Measurements from ENCODE around the gene ING5.
"Not testable (repeated sequence)": the region's sequence is repeated elsewhere in the genome, so short reads cannot be mapped to it uniquely, and the experiment has no call there.

Gene ING5

GRCh38 chr2:241720099-241720498 lies 18.3 kb downstream of the ING5 start:
- DNase-seq, result no peak

- DNase-seq, result no peak
These were observed 18.7 kb downstream of the ING5 start for GRCh38 chr2:241720560-241720959.

DNA sequence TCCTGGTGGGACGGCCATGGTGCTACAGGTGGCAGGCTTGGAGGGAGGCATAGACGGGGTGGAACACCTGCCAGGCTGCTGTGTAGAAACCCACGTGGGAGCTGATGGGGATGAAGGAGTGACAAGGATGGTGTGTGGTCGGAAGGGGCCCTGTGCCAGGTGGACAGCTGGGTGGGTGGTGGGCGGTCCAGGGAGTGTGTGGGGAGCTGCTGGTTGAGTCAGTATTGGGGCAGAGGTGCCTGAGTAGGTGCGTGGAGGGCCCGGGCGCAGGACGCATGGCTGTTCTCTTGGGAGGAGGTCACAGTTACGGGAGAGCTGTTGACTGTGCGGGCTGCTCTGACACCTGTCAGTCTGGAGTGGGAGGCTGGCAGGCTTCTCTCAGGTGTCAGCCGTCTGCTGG lies 20.0 kb downstream of the ING5 start:
- no peak for DNase-seq

GRCh38 chr2:241722896-241723454 lies 21.1 kb downstream of the ING5 start:
- no peak for DNase-seq

GRCh38 chr2:241724259-241724974 lies 22.6 kb downstream of the ING5 start:
- no peak for DNase-seq

DNA sequence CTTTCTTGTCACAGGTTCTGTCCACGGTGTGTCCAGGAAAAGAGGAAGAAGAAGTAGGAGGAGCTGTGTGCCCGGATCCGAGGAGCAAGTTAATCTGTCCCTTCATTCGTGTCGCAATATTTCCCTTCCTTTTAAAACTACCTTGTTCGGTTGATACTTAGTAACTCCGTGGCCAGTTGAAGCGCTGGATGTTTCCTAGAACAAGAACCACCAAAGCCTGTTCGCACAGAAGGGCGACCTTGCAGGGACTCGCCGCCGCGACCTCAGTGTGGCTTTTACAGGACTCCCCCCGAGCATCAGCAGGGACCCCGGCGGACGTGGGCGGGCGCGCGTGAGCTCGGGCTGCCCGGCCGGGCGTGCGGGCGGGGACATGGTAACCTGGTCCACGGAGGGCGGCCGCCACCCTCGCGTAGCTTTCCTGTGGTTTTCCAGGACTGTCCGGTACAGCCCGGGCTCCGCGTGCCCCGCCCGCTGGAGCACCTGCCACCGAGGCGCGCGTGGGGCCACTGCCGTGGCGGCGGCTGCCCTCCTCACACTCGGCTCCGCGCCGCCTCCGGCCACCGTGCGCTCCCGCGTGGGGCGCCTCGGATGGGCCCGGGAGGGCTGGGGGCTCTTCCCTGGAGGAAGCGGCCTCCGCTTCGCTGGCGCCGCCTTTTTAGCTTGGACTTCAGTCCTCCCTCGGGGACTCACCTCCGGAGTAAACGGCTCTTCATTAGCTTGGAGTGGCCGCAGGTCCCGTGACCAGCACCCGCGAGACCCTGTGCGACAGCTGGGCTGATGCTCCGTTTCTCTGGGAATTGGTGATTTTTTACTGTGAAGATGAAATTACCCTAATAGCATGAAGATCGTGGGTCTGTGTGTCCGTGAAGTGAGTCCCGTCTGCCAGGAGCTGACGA lies 23.4 kb downstream of the ING5 start:
- DNase-seq, result no peak

GRCh38 chr2:241726459-241726858 lies 24.6 kb downstream of the ING5 start:
- no peak for DNase-seq

DNA sequence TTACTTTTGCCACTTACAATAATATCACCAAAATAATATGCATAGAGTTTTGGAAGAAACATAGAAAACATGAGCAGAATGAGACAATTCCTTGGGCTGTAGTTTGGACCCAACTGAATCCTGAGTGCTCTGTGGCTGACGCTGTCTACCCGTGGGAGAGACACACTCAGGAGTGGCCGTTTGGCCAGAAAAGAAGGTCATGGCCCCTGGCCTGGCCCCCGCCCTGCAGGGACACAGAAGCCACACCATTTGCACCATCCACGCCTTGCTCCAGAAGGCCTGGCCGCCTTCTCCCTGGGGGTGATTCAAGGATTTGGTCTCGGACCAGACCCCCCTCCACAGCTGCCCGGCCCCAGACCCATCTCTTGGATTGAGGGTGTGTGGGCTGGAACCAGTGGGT lies 26.2 kb downstream of the ING5 start:
- no peak for DNase-seq

DNA sequence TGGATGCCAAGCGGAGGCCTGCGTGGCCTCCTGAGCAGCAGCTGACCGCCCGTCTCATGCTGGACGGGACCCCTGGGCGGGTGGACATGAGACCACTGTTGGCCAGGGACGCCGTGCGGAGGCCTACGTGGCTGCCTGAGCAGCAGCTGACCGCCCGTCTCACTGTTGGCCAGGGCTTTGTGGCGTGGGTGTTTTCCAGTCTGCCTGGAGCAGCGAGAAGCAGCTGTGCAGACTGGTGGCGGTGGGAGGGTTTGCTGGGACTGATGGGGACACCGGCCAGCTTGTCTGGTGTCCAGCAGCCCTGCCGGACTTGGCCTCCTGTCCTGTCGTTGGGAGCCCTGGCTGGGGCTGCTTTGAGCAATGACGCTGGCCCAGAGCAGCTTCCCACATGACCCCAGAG lies 26.8 kb downstream of the ING5 start:
- no peak for DNase-seq

DNA sequence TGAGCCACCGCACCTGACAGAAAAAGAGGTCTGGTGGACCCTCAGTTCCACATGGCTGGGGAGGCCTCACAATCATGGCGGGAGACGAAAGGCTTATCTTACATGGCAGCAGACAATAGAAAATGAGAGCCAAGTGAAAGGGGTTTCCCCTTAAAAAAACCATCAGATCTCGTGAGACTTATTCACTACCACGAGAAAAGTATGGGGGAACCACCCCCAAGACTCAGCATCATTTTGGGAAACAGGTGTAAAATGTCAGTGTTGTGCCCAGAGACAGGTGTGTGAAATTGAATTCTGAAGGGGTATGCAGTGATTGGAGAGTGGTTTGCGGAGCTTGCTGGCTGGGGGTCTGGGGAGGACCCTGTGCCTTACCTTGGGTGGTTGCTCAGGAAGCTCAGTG lies 28.0 kb downstream of the ING5 start:
- DNase-seq, result no peak

DNA sequence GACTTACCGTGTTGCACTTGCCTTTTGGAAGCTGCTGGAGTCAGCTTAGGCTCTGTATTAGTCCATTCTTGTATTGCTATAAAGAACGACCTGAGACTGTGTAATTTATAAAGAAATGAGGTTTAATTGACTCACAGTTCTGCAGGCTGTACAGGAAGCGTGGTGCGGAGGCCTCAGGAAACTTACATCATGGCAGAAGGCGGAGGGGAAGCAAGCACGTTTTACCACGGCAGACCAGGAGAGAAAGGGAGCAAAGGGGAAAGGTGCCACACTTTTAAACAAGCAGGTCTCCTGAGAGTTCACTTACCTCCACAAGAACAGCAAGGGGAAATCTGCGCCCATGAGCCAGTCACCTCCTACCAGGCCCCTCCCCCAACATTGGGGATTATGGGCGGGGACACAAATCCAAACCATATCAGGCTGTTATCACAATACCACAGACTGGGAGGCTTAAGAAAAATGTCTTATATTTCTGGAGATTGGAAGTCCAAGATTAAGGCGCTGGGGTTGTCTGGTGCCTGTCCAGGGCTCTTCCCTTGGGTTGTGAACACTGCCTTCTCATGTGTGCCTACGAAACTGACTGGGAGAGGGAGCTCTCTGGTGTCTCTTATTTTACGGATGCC lies 28.9 kb downstream of the ING5 start:
- DNase-seq, result no peak

- not testable (repeated sequence) for DNase-seq
These were observed 30.8 kb downstream of the ING5 start for GRCh38 chr2:241732513-241733186.

DNA sequence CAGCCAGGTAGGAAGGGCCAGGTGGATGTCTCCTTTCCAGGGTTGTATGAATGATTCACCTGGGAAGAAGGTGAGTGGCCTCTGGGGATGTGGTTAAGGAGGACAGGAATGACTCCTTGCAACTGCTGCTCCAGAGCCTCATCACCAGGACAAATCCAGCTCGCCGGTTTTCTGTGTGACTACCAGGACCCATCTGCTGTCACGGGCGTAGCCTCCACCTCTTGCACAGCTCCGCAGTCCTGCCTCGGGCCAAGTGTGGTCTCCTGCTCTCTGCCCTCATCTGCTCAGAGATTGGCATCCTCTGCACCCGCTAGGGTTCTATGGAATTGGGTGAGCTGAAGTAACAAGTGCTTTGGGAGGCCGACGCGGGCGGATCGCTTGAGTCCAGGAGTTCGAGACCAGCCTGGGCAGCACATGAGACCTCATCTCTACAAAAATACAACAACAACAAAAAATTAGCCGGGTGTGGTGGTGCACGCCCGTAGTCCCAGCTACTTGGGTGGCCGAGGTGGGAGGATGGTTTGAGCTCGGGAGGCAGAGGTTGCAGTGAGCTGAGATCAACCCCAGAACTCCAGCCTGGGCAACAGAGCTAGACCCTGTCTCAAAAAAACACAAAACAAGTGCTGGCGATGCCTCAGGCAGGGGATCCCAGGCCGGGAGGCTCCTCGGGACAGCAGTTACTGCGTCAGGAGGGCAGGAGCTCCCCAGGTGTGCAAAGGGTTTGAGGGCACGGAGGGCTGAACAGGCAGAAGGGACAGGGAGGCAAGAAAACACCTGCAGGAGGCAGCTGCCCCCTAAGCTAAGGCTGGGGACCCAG lies 31.8 kb downstream of the ING5 start:
- no peak for DNase-seq

GRCh38 chr2:241734208-241734466 lies 32.3 kb downstream of the ING5 start:
- no peak for DNase-seq

GRCh38 chr2:241734467-241735208 lies 32.8 kb downstream of the ING5 start, which contains the start of gene D2HGDH:
Gene D2HGDH, plus strand, starts transcription at chr2:241734630. Its CDS starts 595 bp downstream, at chr2:241735225.
- DNase-seq, result peak; percentile 29 to 55

- DNase-seq, result no peak
These were observed 34.3 kb downstream of the ING5 start for GRCh38 chr2:241736111-241736510.

- DNase-seq, result no peak
These were observed 36.3 kb downstream of the ING5 start for GRCh38 chr2:241738040-241738686.

GRCh38 chr2:241739177-241739576 lies 37.3 kb downstream of the ING5 start:
- DNase-seq, result no peak

DNA sequence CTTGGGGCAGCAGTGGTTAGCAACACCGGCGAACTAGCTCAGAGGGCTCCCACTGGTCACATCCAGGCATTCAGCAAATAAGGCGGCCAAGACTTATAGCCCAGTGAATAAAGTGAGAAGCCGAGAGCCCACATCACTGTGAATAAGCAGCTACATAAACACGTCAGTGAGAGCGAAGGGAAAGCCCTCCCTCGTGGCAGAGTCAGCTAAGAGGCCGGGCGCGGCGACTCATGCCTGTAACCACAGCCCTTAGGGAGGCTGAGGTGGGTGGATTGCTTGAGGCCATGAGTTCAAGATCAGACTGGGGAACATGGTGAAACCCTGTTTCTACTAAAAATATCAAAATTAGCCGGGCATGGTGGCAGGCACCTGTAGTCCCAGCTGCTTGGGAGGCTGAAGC lies 37.8 kb downstream of the ING5 start:
- DNase-seq, result no peak

DNA sequence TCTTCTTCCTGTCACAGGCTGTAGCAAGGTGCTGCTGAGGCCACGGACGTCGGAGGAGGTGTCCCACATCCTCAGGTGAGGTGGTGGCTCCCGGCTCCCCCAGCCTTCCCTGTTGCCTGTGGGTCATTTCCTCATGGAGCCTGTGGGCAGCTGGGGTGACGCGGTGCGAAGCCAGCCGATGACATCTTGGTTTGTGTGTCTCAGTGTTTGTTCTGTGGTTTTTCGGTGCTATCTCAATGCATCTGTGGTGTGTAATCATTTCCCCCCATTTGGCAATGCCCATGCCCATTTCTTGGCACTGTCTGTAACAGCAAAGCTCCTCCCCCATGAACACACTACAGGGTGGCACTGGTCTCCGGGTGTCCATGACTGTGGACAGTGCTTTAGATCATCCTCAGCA lies 39.2 kb downstream of the ING5 start:
- no peak for DNase-seq
